Stimulated activated CD4-positive, alpha-beta T cell treated with anti-CD3 and anti-CD28 coated beads, Interleukin-4, amount 100 ng/mL, for 24 hours (primary cell): ENCODE data around the gene CNNM4.
"Not testable (repeated sequence)": the region's sequence is repeated elsewhere in the genome, so short reads cannot be mapped to it uniquely, and the experiment has no call there.

Experiments
- DNase-seq: peaks from one replicate; pipeline ENCODE4 v3.0.0-alpha.2; 2020

Gene CNNM4

GRCh38 chr2:96795076-96795475, 34.4 kb downstream of the CNNM4 start:
- DNase-seq = no peak

GRCh38 chr2:96796497-96796896, 35.8 kb downstream of the CNNM4 start:
- not testable (repeated sequence) for DNase-seq

- no peak for DNase-seq
Measured at GRCh38 chr2:96797066-96797625, 36.4 kb downstream of the CNNM4 start.

- no peak for DNase-seq
Measured at GRCh38 chr2:96798733-96799622, 38.3 kb downstream of the CNNM4 start.

GRCh38 chr2:96799623-96799935, 38.9 kb downstream of the CNNM4 start:
- DNase-seq = no peak

- no peak for DNase-seq
Measured at GRCh38 chr2:96800061-96801004, 39.6 kb downstream of the CNNM4 start.

GRCh38 chr2:96801005-96801785, 40.5 kb downstream of the CNNM4 start:
- peak; percentile 78 for DNase-seq

- DNase-seq = peak; percentile 60
Measured at GRCh38 chr2:96801786-96802595, 41.3 kb downstream of the CNNM4 start.

GRCh38 chr2:96802721-96803120, 42.0 kb downstream of the CNNM4 start:
- DNase-seq = no peak

GRCh38 chr2:96804986-96805385, 44.3 kb downstream of the CNNM4 start:
- no peak for DNase-seq

GRCh38 chr2:96805946-96806345, 45.2 kb downstream of the CNNM4 start:
- DNase-seq = not testable (repeated sequence)

GRCh38 chr2:96806468-96807126, 45.9 kb downstream of the CNNM4 start:
- peak; percentile 33 for DNase-seq

GRCh38 chr2:96807127-96807471, 46.4 kb downstream of the CNNM4 start:
- no peak for DNase-seq

- DNase-seq = no peak
Measured at GRCh38 chr2:96808176-96808837, 47.6 kb downstream of the CNNM4 start.

GRCh38 chr2:96809216-96809882, 48.6 kb downstream of the CNNM4 start:
- DNase-seq = no peak

- DNase-seq = no peak
Measured at GRCh38 chr2:96809951-96810782, 49.5 kb downstream of the CNNM4 start.

GRCh38 chr2:96810783-96811192, 50.1 kb downstream of the CNNM4 start:
- DNase-seq = no peak

GRCh38 chr2:96811917-96812316, 51.2 kb downstream of the CNNM4 start:
- DNase-seq = no peak

- no peak for DNase-seq
Measured at GRCh38 chr2:96813656-96814055, 53.0 kb downstream of the CNNM4 start.
